ENCODE results near the gene MAD2L2. TPM values are rescaled to one million over a fixed set of nuclear protein-coding genes. Genes with fewer than 3 reads are reported as not detected.

Gene MAD2L2
- total RNA-seq, 1 donor from 2014 or later = 30.1 TPM

GRCh38 chr1:11682799-11683198 lies 1.9 kb upstream of the MAD2L2 start:
- H3K27ac Mint-ChIP-seq (ENCODE audit: unreplicated experiment) = no peak overlapping the region
- TF ChIP-seq EZH2 (IDR thresholded peaks at IDR 0.05; ENCODE audit: insufficient read depth, low read length) = no peak
- TF ChIP-seq CTCF (IDR thresholded peaks at IDR 0.05; ENCODE audit: insufficient read depth, low read depth, low read length) = no peak
- no peak overlapping the region for H2AFZ ChIP-seq (ENCODE audit: low read depth, low read length)
- no peak overlapping the region for H3K4me3 ChIP-seq (ENCODE audit: insufficient read depth, low read depth, low read length)
- H3K36me3 ChIP-seq (ENCODE audit: insufficient read depth, low read length) = no peaks in the 10 kb centered on the region
- FAIRE-seq = no peak
- H3K4me1 ChIP-seq (ENCODE audit: insufficient read depth, low read length) = peaks cover 11% of the 10 kb centered on the region
- DNase-seq (ENCODE audit: low read depth) = no peak
- no peaks in the 10 kb centered on the region for H3K9me3 ChIP-seq (ENCODE audit: insufficient read depth, low read depth, low read length)
- H3K4me2 ChIP-seq (ENCODE audit: low read length) = peak overlapping the region; percentile 17
- peaks cover 17% of the 10 kb centered on the region for H3K27me3 Mint-ChIP-seq (ENCODE audit: low read depth, unreplicated experiment)
- H3K4me1 Mint-ChIP-seq (ENCODE audit: low read depth, unreplicated experiment) = peaks cover 2% of the 10 kb centered on the region
- no peak overlapping the region for H3K9ac ChIP-seq (ENCODE audit: low read length)
- peaks cover 1% of the 10 kb centered on the region for H3K36me3 Mint-ChIP-seq (ENCODE audit: low read depth, unreplicated experiment)
- no peak overlapping the region for H3K4me3 Mint-ChIP-seq (ENCODE audit: unreplicated experiment)
- H4K20me1 ChIP-seq (ENCODE audit: insufficient read depth, low read length) = no peaks in the 10 kb centered on the region
- H3K27me3 ChIP-seq (ENCODE audit: insufficient read depth, low read length) = no peaks in the 10 kb centered on the region
- H3K9me3 Mint-ChIP-seq (ENCODE audit: unreplicated experiment) = no peaks in the 10 kb centered on the region
- no peak overlapping the region for H3K27ac ChIP-seq (ENCODE audit: low read depth, low read length)
- no peaks in the 10 kb centered on the region for H3K79me2 ChIP-seq (ENCODE audit: insufficient read depth, low read length)

GRCh38 chr1:11682287-11682771 lies 1.4 kb upstream of the MAD2L2 start:
- Histone ChIP-seq H4K20me1 (ENCODE audit: insufficient read depth, low read length) (peaks cover 1% of the 10 kb centered on the region), H3K9ac (ENCODE audit: low read length) (no peak overlapping the region), H3K79me2 (ENCODE audit: insufficient read depth, low read length) (no peaks in the 10 kb centered on the region), H3K27ac (ENCODE audit: low read depth, low read length) (no peak overlapping the region), H3K4me3 (ENCODE audit: insufficient read depth, low read depth, low read length) (no peak overlapping the region), H2AFZ (ENCODE audit: low read depth, low read length) (no peak overlapping the region), H3K9me3 (ENCODE audit: insufficient read depth, low read depth, low read length) (no peaks in the 10 kb centered on the region), H3K36me3 (ENCODE audit: insufficient read depth, low read length) (no peaks in the 10 kb centered on the region), H3K27me3 (ENCODE audit: insufficient read depth, low read length) (no peaks in the 10 kb centered on the region), H3K4me2 (ENCODE audit: low read length) (peak overlapping the region; percentile 17), H3K4me1 (ENCODE audit: insufficient read depth, low read length) (peaks cover 11% of the 10 kb centered on the region)
- DNase-seq (ENCODE audit: low read depth) (no peak), FAIRE-seq (no peak)
- no peak overlapping the region for H3K27ac Mint-ChIP-seq (ENCODE audit: unreplicated experiment)
- H3K36me3 Mint-ChIP-seq (ENCODE audit: low read depth, unreplicated experiment) = peaks cover 1% of the 10 kb centered on the region
- no peaks in the 10 kb centered on the region for H3K9me3 Mint-ChIP-seq (ENCODE audit: unreplicated experiment)
- no peak for TF ChIP-seq EZH2 (IDR thresholded peaks at IDR 0.05; ENCODE audit: insufficient read depth, low read length)
- TF ChIP-seq CTCF (IDR thresholded peaks at IDR 0.05; ENCODE audit: insufficient read depth, low read depth, low read length) = no peak
- H3K4me3 Mint-ChIP-seq (ENCODE audit: unreplicated experiment) = peak overlapping the region; percentile 89
- peaks cover 14% of the 10 kb centered on the region for H3K27me3 Mint-ChIP-seq (ENCODE audit: low read depth, unreplicated experiment)
- H3K4me1 Mint-ChIP-seq (ENCODE audit: low read depth, unreplicated experiment) = peaks cover 2% of the 10 kb centered on the region

DNA sequence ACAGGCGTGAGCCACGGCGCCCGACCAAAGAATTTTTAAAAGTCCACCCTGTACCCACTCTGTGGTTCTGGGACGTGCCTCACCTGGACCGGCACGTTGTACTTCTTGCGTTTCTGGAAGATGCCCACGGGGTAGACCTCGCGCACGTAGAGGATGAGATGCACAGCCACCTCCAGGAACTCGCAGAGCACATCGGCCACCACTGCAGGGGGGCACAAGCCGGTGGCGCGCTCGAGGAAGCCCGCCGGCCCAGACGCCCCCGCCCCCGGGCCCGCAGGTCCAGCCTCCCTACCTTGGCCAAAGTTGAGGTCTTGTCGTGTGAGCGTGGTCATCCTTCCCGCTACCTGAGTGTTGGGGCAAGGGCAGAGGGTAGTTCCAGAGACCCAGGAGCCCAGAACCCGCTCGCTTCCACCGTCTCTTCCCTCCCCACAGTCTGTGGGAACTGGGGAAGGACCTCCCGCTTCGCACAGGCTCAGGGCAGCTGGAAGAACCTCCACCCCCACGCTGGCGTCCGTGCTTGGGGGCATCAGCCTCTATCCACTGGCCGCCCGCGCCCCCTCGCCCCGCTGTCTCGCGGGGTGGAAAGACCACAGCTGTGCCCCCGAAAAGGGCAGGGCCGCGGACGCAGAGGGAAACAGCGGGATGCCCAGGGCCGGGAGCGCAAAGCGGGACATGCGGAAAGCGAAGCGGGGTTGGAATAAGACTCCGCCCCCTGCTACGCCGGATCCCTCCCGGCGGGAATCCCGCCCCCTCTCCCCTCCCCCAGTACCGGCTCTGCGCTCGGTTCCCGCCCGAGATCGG lies 478 bp downstream of the MAD2L2 start:
- TF ChIP-seq CTCF (IDR thresholded peaks at IDR 0.05; ENCODE audit: insufficient read depth, low read depth, low read length) (no peak), EZH2 (IDR thresholded peaks at IDR 0.05; ENCODE audit: insufficient read depth, low read length) (no peak)
- no peaks in the 10 kb centered on the region for H3K9me3 ChIP-seq (ENCODE audit: insufficient read depth, low read depth, low read length)
- H3K4me3 ChIP-seq (ENCODE audit: insufficient read depth, low read depth, low read length) = peak overlapping the region; percentile 69
- Mint-ChIP-seq H3K36me3 (ENCODE audit: low read depth, unreplicated experiment) (peaks cover 5% of the 10 kb centered on the region), H3K27me3 (ENCODE audit: low read depth, unreplicated experiment) (peaks cover 14% of the 10 kb centered on the region), H3K4me3 (ENCODE audit: unreplicated experiment) (peak overlapping the region; percentile 86), H3K4me1 (ENCODE audit: low read depth, unreplicated experiment) (peaks cover 2% of the 10 kb centered on the region), H3K9me3 (ENCODE audit: unreplicated experiment) (no peaks in the 10 kb centered on the region), H3K27ac (ENCODE audit: unreplicated experiment) (no peak overlapping the region)
- DNase-seq (ENCODE audit: low read depth) = no peak
- peaks cover 11% of the 10 kb centered on the region for H4K20me1 ChIP-seq (ENCODE audit: insufficient read depth, low read length)
- peak overlapping the region; percentile 96 for H3K4me2 ChIP-seq (ENCODE audit: low read length)
- no peaks in the 10 kb centered on the region for H3K79me2 ChIP-seq (ENCODE audit: insufficient read depth, low read length)
- peak overlapping the region; percentile 84 for H3K9ac ChIP-seq (ENCODE audit: low read length)
- peak overlapping the region; percentile 77 for H3K27ac ChIP-seq (ENCODE audit: low read depth, low read length)
- FAIRE-seq = no peak
- peaks cover 2% of the 10 kb centered on the region for H3K36me3 ChIP-seq (ENCODE audit: insufficient read depth, low read length)
- H3K4me1 ChIP-seq (ENCODE audit: insufficient read depth, low read length) = peaks cover 11% of the 10 kb centered on the region
- H2AFZ ChIP-seq (ENCODE audit: low read depth, low read length) = peak overlapping the region; percentile 84
- no peaks in the 10 kb centered on the region for H3K27me3 ChIP-seq (ENCODE audit: insufficient read depth, low read length)
